ENCODE measurements around the gene UNC13D. TPM values are rescaled to one million over a fixed set of nuclear protein-coding genes. Genes with fewer than 3 reads are reported as not detected.

UNC13D gene
- total RNA-seq, result 10 to 100 TPM in 3 of 4 donors, 1 to 10 TPM in 1; 3.0 to 48.3 (median 16.2) TPM

- no peaks in the 10 kb centered on the region for H3K27me3 ChIP-seq
- TF ChIP-seq EP300 (IDR thresholded peaks at IDR 0.05; ENCODE audit: low read depth), result no peak
- peak in 2 of 3 donors; percentile 43 to 54 for TF ChIP-seq POLR2AphosphoS5 (IDR thresholded peaks at IDR 0.05)
- no peak for TF ChIP-seq CTCF (IDR thresholded peaks at IDR 0.05)
- TF ChIP-seq POLR2A (IDR thresholded peaks at IDR 0.05), result peak; percentile 45
- peak within 1 kb of the TSS in 3 of 4 donors; percentile 7 to 32 (median 28) for H3K4me3 ChIP-seq
- WGBS, 2 donors (ENCODE audit: low coverage in 1 of 2), result 37% methylated on average over 25 of the region's 35 CpGs; no CpG with 5 or more reads in 1 of the 2 donors
- H3K36me3 ChIP-seq, result peaks cover 0 to 24% (median 8%) of the 10 kb centered on the region in 4 donors
- in situ Hi-C loops (cut with MboI; ENCODE audit: low pct_ligation_motif_present in 1 of 4, low pct_unique_long_range_greater_than_20kb in 1 of 4, low sequenced_read_pairs in 3 of 4) (no loop called here), intact Hi-C loops (cut with DNase I; ENCODE audit: low total_unique reads) (no loop called here)
- H3K27ac ChIP-seq, result peak within 1 kb of the TSS; percentile 79 to 85 (median 80)
- peaks cover 20 to 43% (median 28%) of the 10 kb centered on the region in 4 donors for H3K4me1 ChIP-seq
- DNase-seq, result peak; percentile 55
- H3K9me3 ChIP-seq, result no peaks in the 10 kb centered on the region
These were observed at the start of gene UNC13D for GRCh38 chr17:75843577-75844529. Gene UNC13D (minus strand): TSS chr17:75844404. CDS start chr17:75844337, 67 bp downstream.

GRCh38 chr17:75893305-75894048 lies 49.3 kb upstream of the UNC13D start:
- Histone ChIP-seq H3K36me3 (no peaks in the 10 kb centered on the region), H3K27ac (peak overlapping the region in 1 of 4 donors; percentile 98), H3K27me3 (no peaks in the 10 kb centered on the region), H3K9me3 (no peaks in the 10 kb centered on the region), H3K4me1 (peaks cover 21 to 26% (median 24%) of the 10 kb centered on the region in 4 donors), H3K4me3 (no peak overlapping the region)
- intact Hi-C loops (cut with DNase I; ENCODE audit: low total_unique reads) (no loop called here), in situ Hi-C loops (cut with MboI; ENCODE audit: low pct_ligation_motif_present in 1 of 4, low pct_unique_long_range_greater_than_20kb in 1 of 4, low sequenced_read_pairs in 3 of 4) (loop anchor here in 1 of 4 donors (25.0 kb wide), 1 partner anchor 131 kb away; the partner anchor contains the start of gene GALK1)
- DNase-seq, result no peak
- 89 to 91% methylated on average over 10 to 18 of the region's 18 CpGs for WGBS, 2 donors (ENCODE audit: low coverage in 1 of 2)
- TF ChIP-seq POLR2A (IDR thresholded peaks at IDR 0.05) (no peak), EP300 (IDR thresholded peaks at IDR 0.05; ENCODE audit: low read depth) (no peak), CTCF (IDR thresholded peaks at IDR 0.05) (no peak), POLR2AphosphoS5 (IDR thresholded peaks at IDR 0.05) (no peak)

- WGBS, 2 donors (ENCODE audit: low coverage in 1 of 2), result 86 to 100% methylated on average over 2 to 15 of the region's 16 CpGs
- in situ Hi-C loops (cut with MboI; ENCODE audit: low pct_ligation_motif_present in 1 of 4, low pct_unique_long_range_greater_than_20kb in 1 of 4, low sequenced_read_pairs in 3 of 4), result loop anchor here in 1 of 4 donors (25.0 kb wide), 1 partner anchor 130 kb away; the partner anchor contains the start of gene GALK1
- no peak overlapping the region for H3K27ac ChIP-seq
- H3K27me3 ChIP-seq, result no peaks in the 10 kb centered on the region
- intact Hi-C loops (cut with DNase I; ENCODE audit: low total_unique reads), result no loop called here
- TF ChIP-seq CTCF (IDR thresholded peaks at IDR 0.05), result no peak
- TF ChIP-seq POLR2A (IDR thresholded peaks at IDR 0.05), result no peak
- TF ChIP-seq EP300 (IDR thresholded peaks at IDR 0.05; ENCODE audit: low read depth), result no peak
- no peak for TF ChIP-seq POLR2AphosphoS5 (IDR thresholded peaks at IDR 0.05)
- H3K9me3 ChIP-seq, result no peaks in the 10 kb centered on the region
- no peak for DNase-seq
- no peaks in the 10 kb centered on the region for H3K36me3 ChIP-seq
- peaks cover 20 to 26% (median 24%) of the 10 kb centered on the region in 4 donors for H3K4me1 ChIP-seq
- no peak overlapping the region for H3K4me3 ChIP-seq
These were observed 48.5 kb upstream of the UNC13D start for GRCh38 chr17:75892556-75893224.

All from transverse colon (tissue), 4 donors.